GM23338 (cell line): ENCODE measurements around the gene ACSF3. TPM values are rescaled to one million over a fixed set of nuclear protein-coding genes. Genes with fewer than 3 reads are reported as not detected.

ENCODE experiments used
- ATAC-seq: fragments of 200-7000 bp; cut with Tn5 transposase; 3 replicates; pipeline ENCODE4 v1.9.1; 2020
- DNase-seq: peaks from one replicate; pipeline ENCODE4 v3.0.0-alpha.2; 2015; ENCODE audit warnings: low spot score
- H2AFZ ChIP-seq: fragments of 200-600 bp; sonication (generic); 2 replicates; pipeline ENCODE4 v1.8.0; 2016; ENCODE audit warnings: antibody characterized with exemption, mild to moderate bottlenecking, moderate library complexity
- H3F3A ChIP-seq: fragments of 200-600 bp; sonication (generic); replicated peaks from 2 replicates; pipeline ENCODE4 v1.8.0; 2017; ENCODE audit warnings: antibody characterized with exemption, mixed run types, low read depth
- H3K27ac ChIP-seq: fragments of 200-600 bp; sonication (generic); 2 replicates; pipeline ENCODE4 v1.6.1; 2016; ENCODE audit warnings: low read depth
- H3K27me3 ChIP-seq: fragments of 200-600 bp; sonication (generic); 2 replicates; pipeline ENCODE4 v1.8.0; 2016; ENCODE audit warnings: mild to moderate bottlenecking, mixed run types, moderate library complexity; ENCODE audit not compliant: insufficient read depth
- H3K36me3 ChIP-seq: fragments of 200-600 bp; sonication (generic); 2 replicates; pipeline ENCODE4 v1.8.0; 2016; ENCODE audit warnings: mild to moderate bottlenecking; ENCODE audit not compliant: insufficient read depth
- H3K4me1 ChIP-seq: fragments of 200-600 bp; sonication (generic); 2 replicates; pipeline ENCODE4 v1.8.0; 2016; ENCODE audit warnings: mild to moderate bottlenecking, moderate library complexity; ENCODE audit not compliant: insufficient read depth
- H3K4me2 ChIP-seq: fragments of 200-600 bp; sonication (generic); 2 replicates; pipeline ENCODE4 v1.7.1; 2017; ENCODE audit warnings: mixed run types
- H3K4me3 ChIP-seq: fragments of 200-600 bp; sonication (generic); 2 replicates; pipeline ENCODE4 v1.6.1; 2016; ENCODE audit warnings: mixed run types
- H3K79me2 ChIP-seq: fragments of 200-600 bp; sonication (generic); replicated peaks from 2 replicates; pipeline ENCODE4 v1.8.0; 2017; ENCODE audit warnings: mild to moderate bottlenecking; ENCODE audit not compliant: insufficient read depth
- H3K9me2 ChIP-seq: fragments of 200-600 bp; sonication (generic); 2 replicates; pipeline ENCODE4 v1.8.0; 2017; ENCODE audit not compliant: insufficient read depth
- H4K20me1 ChIP-seq: fragments of 200-600 bp; sonication (generic); replicated peaks from 2 replicates; pipeline ENCODE4 v1.8.0; 2017; ENCODE audit warnings: mild to moderate bottlenecking; ENCODE audit not compliant: insufficient read depth
- H3K27ac Mint-ChIP-seq: 2 replicates; pipeline ENCODE4 v1.8.0; 2020; ENCODE audit warnings: inconsistent platforms, mild to moderate bottlenecking, moderate library complexity, mixed read lengths
- H3K27me3 Mint-ChIP-seq: 3 replicates; pipeline ENCODE4 v1.8.0; 2022; ENCODE audit warnings: low read depth, mild to moderate bottlenecking, moderate library complexity, mixed read lengths, inconsistent platforms; ENCODE audit not compliant: insufficient read depth, poor library complexity
- H3K36me3 Mint-ChIP-seq: 3 replicates; pipeline ENCODE4 v1.8.0; 2021; ENCODE audit warnings: low read depth, mild to moderate bottlenecking, inconsistent platforms, moderate library complexity, mixed read lengths
- H3K4me1 Mint-ChIP-seq: 3 replicates; pipeline ENCODE4 v1.8.0; 2020; ENCODE audit warnings: mild to moderate bottlenecking, inconsistent platforms, mixed read lengths
- H3K4me3 Mint-ChIP-seq: 3 replicates; pipeline ENCODE4 v1.8.0; 2021; ENCODE audit warnings: moderate library complexity, mild to moderate bottlenecking, inconsistent platforms, mixed read lengths
- H3K9me3 Mint-ChIP-seq: 3 replicates; pipeline ENCODE4 v1.8.0; 2020; ENCODE audit warnings: moderate library complexity, mild to moderate bottlenecking, inconsistent platforms, mixed read lengths
- CREB1 ChIP-seq: fragments of 250-450 bp; sonication (Bioruptor Pico); IDR thresholded peaks from 2 replicates; pipeline ENCODE4 v1.5.0; 2020; ENCODE audit warnings: low read depth, mild to moderate bottlenecking, moderate library complexity
- EZH2 ChIP-seq: fragments of 200-600 bp; sonication (generic); IDR thresholded peaks from one replicate; pipeline ENCODE4 v1.8.0; 2017; ENCODE audit warnings: antibody characterized with exemption, mild to moderate bottlenecking, low read depth; ENCODE audit not compliant: unreplicated experiment
- JUNB ChIP-seq: IDR thresholded peaks from one replicate; pipeline ENCODE4 v1.6.1; 2016; ENCODE audit warnings: antibody characterized with exemption; ENCODE audit not compliant: unreplicated experiment
- NANOG ChIP-seq: IDR thresholded peaks from 2 replicates; pipeline ENCODE4 v1.6.1; 2016; ENCODE audit warnings: antibody characterized with exemption, borderline replicate concordance
- POLR2AphosphoS5 ChIP-seq: IDR thresholded peaks from 2 replicates; pipeline ENCODE4 v1.6.1; 2016; ENCODE audit warnings: antibody characterized with exemption, low read depth
- ZNF114 ChIP-seq: fragments of 250-450 bp; sonication (Bioruptor Pico); IDR thresholded peaks from 2 replicates; pipeline ENCODE4 v1.5.0; 2020; ENCODE audit warnings: mild to moderate bottlenecking, moderate library complexity
- ZNF331 ChIP-seq: fragments of 250-450 bp; sonication (Bioruptor Pico); IDR thresholded peaks from 2 replicates; pipeline ENCODE4 v1.5.0; 2020; ENCODE audit warnings: low read depth, mild to moderate bottlenecking, moderate library complexity
- ZNF462 ChIP-seq: fragments of 250-450 bp; sonication (Bioruptor Pico); IDR thresholded peaks from 2 replicates; pipeline ENCODE4 v1.5.0; 2020; ENCODE audit warnings: mild to moderate bottlenecking, moderate library complexity
- polyA plus RNA-seq: library from polyadenylated mRNA; unstranded; fragments of >200 nt; fragmentation: Nextera tagmentation; extraction: Ambion mirVana; gene quantifications from 2 replicates; pipeline ENCODE4 v1.2.1, GENCODE V29; 2016
- total RNA-seq: library from RNA; depleted of rRNA; stranded (reverse); fragments of >200 nt; shearing (Covaris generic); gene quantifications from 2 replicates; pipeline ENCODE4 v1.2.3, GENCODE V29; 2014
- TF ChIP-seq, protein P1 (sequence below): IDR thresholded peaks from one replicate; pipeline ENCODE4 v1.6.1; 2018; ENCODE audit warnings: antibody characterized with exemption; ENCODE audit not compliant: unreplicated experiment
- TF ChIP-seq, protein P2 (sequence below): IDR thresholded peaks from 2 replicates; pipeline ENCODE4 v1.6.1; 2016; ENCODE audit warnings: antibody characterized with exemption

Gene ACSF3
- total and polyA plus RNA-seq, 2 experiments from 2014 or later: 12.8 to 23.1 TPM

DNA sequence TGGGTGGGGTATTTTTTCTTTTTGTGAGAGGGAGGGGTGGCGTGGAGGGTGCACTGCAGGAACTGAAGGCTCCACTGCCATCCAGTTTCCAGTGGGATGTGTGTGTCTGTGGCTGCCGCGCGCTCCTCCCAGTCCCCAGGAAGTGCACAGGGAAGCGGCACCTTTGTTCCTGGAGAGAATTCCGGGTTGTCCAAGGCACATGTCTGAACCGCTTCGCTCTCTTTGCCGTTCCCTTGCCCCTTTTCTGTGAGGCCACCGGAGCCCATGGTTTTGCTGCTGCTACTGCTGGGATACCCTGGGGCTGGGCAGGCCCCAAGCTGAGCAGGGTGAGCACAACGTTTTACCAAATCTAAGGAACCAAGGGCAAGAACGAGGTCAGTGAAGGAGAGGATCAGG, 19.5 kb downstream of the ACSF3 start:
- no peaks in the 10 kb centered on the region for H3F3A ChIP-seq
- H3K36me3 ChIP-seq: no peaks in the 10 kb centered on the region; the same call in 1 of the 2 replicates
- Mint-ChIP-seq H3K9me3 (no peaks in the 10 kb centered on the region), H3K4me1 (peaks cover 20% of the 10 kb centered on the region), H3K4me3 (no peak overlapping the region), H3K36me3 (peaks cover 35% of the 10 kb centered on the region), H3K27me3 (peaks cover 3% of the 10 kb centered on the region), H3K27ac (no peak overlapping the region)
- H3K27me3 ChIP-seq: no peaks in the 10 kb centered on the region
- H3K4me3 ChIP-seq: no peak overlapping the region
- ATAC-seq: no peak
- no peaks in the 10 kb centered on the region for H3K9me2 ChIP-seq
- no peaks in the 10 kb centered on the region for H3K4me1 ChIP-seq
- no peak for DNase-seq
- no peak overlapping the region for H3K4me2 ChIP-seq
- no peak overlapping the region for H2AFZ ChIP-seq
- H4K20me1 ChIP-seq: peaks cover 3% of the 10 kb centered on the region; the same call in 1 of the 2 replicates
- no peak overlapping the region for H3K27ac ChIP-seq
- TF ChIP-seq JUNB (no peak), CREB1 (CRISPR knock-in tag) (no peak), ZNF114 (CRISPR knock-in tag) (no peak), EZH2 (no peak), ZNF331 (no peak), ZNF462 (CRISPR knock-in tag) (no peak), NANOG (no peak), POLR2AphosphoS5 (no peak)
- TF ChIP-seq, protein P1, sequence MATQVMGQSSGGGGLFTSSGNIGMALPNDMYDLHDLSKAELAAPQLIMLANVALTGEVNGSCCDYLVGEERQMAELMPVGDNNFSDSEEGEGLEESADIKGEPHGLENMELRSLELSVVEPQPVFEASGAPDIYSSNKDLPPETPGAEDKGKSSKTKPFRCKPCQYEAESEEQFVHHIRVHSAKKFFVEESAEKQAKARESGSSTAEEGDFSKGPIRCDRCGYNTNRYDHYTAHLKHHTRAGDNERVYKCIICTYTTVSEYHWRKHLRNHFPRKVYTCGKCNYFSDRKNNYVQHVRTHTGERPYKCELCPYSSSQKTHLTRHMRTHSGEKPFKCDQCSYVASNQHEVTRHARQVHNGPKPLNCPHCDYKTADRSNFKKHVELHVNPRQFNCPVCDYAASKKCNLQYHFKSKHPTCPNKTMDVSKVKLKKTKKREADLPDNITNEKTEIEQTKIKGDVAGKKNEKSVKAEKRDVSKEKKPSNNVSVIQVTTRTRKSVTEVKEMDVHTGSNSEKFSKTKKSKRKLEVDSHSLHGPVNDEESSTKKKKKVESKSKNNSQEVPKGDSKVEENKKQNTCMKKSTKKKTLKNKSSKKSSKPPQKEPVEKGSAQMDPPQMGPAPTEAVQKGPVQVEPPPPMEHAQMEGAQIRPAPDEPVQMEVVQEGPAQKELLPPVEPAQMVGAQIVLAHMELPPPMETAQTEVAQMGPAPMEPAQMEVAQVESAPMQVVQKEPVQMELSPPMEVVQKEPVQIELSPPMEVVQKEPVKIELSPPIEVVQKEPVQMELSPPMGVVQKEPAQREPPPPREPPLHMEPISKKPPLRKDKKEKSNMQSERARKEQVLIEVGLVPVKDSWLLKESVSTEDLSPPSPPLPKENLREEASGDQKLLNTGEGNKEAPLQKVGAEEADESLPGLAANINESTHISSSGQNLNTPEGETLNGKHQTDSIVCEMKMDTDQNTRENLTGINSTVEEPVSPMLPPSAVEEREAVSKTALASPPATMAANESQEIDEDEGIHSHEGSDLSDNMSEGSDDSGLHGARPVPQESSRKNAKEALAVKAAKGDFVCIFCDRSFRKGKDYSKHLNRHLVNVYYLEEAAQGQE: no peak
- TF ChIP-seq, protein P2, sequence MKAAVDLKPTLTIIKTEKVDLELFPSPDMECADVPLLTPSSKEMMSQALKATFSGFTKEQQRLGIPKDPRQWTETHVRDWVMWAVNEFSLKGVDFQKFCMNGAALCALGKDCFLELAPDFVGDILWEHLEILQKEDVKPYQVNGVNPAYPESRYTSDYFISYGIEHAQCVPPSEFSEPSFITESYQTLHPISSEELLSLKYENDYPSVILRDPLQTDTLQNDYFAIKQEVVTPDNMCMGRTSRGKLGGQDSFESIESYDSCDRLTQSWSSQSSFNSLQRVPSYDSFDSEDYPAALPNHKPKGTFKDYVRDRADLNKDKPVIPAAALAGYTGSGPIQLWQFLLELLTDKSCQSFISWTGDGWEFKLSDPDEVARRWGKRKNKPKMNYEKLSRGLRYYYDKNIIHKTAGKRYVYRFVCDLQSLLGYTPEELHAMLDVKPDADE: no peak
- peaks cover 13% of the 10 kb centered on the region for H3K79me2 ChIP-seq
